GM12878 (cell line): Measurements from ENCODE around the gene PLA2G5. TPM values are rescaled to one million over a fixed set of nuclear protein-coding genes. Genes with fewer than 3 reads are reported as not detected.

Source experiments
- ATF7 ChIP-seq: fragments of 450-650 bp; IDR thresholded peaks from 2 replicates; pipeline ENCODE4 v1.6.1; 2016; ENCODE audit warnings: low read depth, mild to moderate bottlenecking
- BACH1 ChIP-seq: fragments of 450-650 bp; IDR thresholded peaks from 2 replicates; pipeline ENCODE4 v1.6.1; 2017; ENCODE audit warnings: mild to moderate bottlenecking, borderline replicate concordance
- BCL11A ChIP-seq: IDR thresholded peaks from 2 replicates; pipeline ENCODE4 v1.6.1; 2011; ENCODE audit warnings: low read depth, low read length
- BHLHE40 ChIP-seq, 2 experiments: fragments of 450-650 bp in 1 of 2; IDR thresholded peaks; 2 replicates each; pipeline ENCODE4 v1.6.1; 2011 to 2017; ENCODE audit warnings: low read depth in 2 of 2, borderline replicate concordance in 1 of 2, improper control_type of control experiment in 1 of 2, low read length in 1 of 2, mild to moderate bottlenecking in 1 of 2
- CEBPZ ChIP-seq: fragments of 150-350 bp; IDR thresholded peaks from 2 replicates; pipeline ENCODE4 v1.6.1; 2016; ENCODE audit warnings: low read depth, low read length
- DPF2 ChIP-seq: fragments of 450-650 bp; IDR thresholded peaks from 2 replicates; pipeline ENCODE4 v1.6.1; 2017; ENCODE audit warnings: mild to moderate bottlenecking
- IKZF1 ChIP-seq: fragments of 450-650 bp; conservative IDR thresholded peaks from 2 replicates; pipeline ENCODE4 v1.6.1; 2017; ENCODE audit warnings: antibody characterized with exemption, mild to moderate bottlenecking
- IKZF2 ChIP-seq, 2 experiments: fragments of 450-650 bp; IDR thresholded peaks; 2 replicates each; pipeline ENCODE4 v1.6.1; 2017; ENCODE audit warnings: mild to moderate bottlenecking in 2 of 2, moderate library complexity in 2 of 2
- NBN ChIP-seq: fragments of 450-650 bp; IDR thresholded peaks from 2 replicates; pipeline ENCODE4 v1.6.1; 2016
- PAX5 ChIP-seq: IDR thresholded peaks from 2 replicates; pipeline ENCODE4 v1.6.1; 2011; ENCODE audit warnings: low read depth, low read length, borderline replicate concordance
- RFX5 ChIP-seq: IDR thresholded peaks from 2 replicates; pipeline ENCODE4 v1.6.1; 2011; ENCODE audit warnings: low read depth, low read length, improper control_type of control experiment
- STAT3 ChIP-seq: IDR thresholded peaks from 2 replicates; pipeline ENCODE4 v1.6.1; 2011; ENCODE audit warnings: low read depth, low read length, improper control_type of control experiment
- TCF12 ChIP-seq: IDR thresholded peaks from 2 replicates; pipeline ENCODE4 v1.6.1; 2011; ENCODE audit warnings: low read depth, mild to moderate bottlenecking, low read length
- WRNIP1 ChIP-seq: IDR thresholded peaks from 2 replicates; pipeline ENCODE4 v1.6.1; 2011; ENCODE audit warnings: low read depth, low read length, improper control_type of control experiment, borderline replicate concordance
- ZBTB11 ChIP-seq: fragments of 450-650 bp; formaldehyde crosslinking; IDR thresholded peaks from 2 replicates; pipeline ENCODE4 v1.5.0; 2022; ENCODE audit warnings: mild to moderate bottlenecking, missing genetic modification characterization
- ZBTB33 ChIP-seq: fragments of 450-650 bp; IDR thresholded peaks from 2 replicates; pipeline ENCODE4 v1.6.1; 2017; ENCODE audit warnings: mild to moderate bottlenecking
- ZNF217 ChIP-seq: fragments of 450-650 bp; IDR thresholded peaks from 2 replicates; pipeline ENCODE4 v1.6.1; 2017; ENCODE audit warnings: antibody characterized with exemption, mild to moderate bottlenecking
- ZNF622 ChIP-seq: fragments of 450-650 bp; IDR thresholded peaks from 2 replicates; pipeline ENCODE4 v1.6.1; 2017; ENCODE audit warnings: mild to moderate bottlenecking, inconsistent platforms
- ZZZ3 ChIP-seq: IDR thresholded peaks from 2 replicates; pipeline ENCODE4 v1.6.1; 2011; ENCODE audit warnings: low read depth; ENCODE audit not compliant: control insufficient read depth, insufficient read length
- polyA plus RNA-seq, 11 experiments: library from polyadenylated mRNA; depleted of rRNA in 4 of 11; unstranded in 6 of 11; stranded (reverse) in 5 of 11; fragments of >200 nt; fragmentation: Nextera tagmentation in 4 of 11; fragmentation: Illumina TruSeq in 1 of 11; extraction: Ambion mirVana in 4 of 11; extraction: Trizol in 1 of 11; gene quantifications; 1 replicate in 1 of 11; 2 replicates in 10 of 11; pipeline versions ENCODE4 v1.2.1 to v1.2.3, GENCODE V29; 2011 to 2016; ENCODE audit warnings: inconsistent platforms in 2 of 11, missing spikeins in 2 of 11, low read depth in 1 of 11
- total RNA-seq, 4 experiments: library from RNA; depleted of rRNA in 3 of 4; stranded (reverse); fragments of >200 nt in 3 of 4; fragmentation: Illumina TruSeq in 1 of 4; extraction: Trizol in 1 of 4; gene quantifications; 2 replicates each; pipeline versions ENCODE4 v1.2.1 to v1.2.3, GENCODE V29; 2013 to 2021
- TF ChIP-seq, protein P1 (sequence below): IDR thresholded peaks from 2 replicates; pipeline ENCODE4 v1.6.1; 2011; ENCODE audit warnings: low read depth, low read length, improper control_type of control experiment, borderline replicate concordance
- TF ChIP-seq, protein P2 (sequence below): IDR thresholded peaks from 2 replicates; pipeline ENCODE4 v1.6.1; 2012; ENCODE audit warnings: low read depth, low read length, improper control_type of control experiment

PLA2G5 gene
- total and polyA plus RNA-seq, 10 of the 15 experiments (the other 5 are each of a cell fraction or from before 2014, with no cell fraction given), result 0.10 to 0.19 (median 0.17) TPM; not detected in 7

- TF ChIP-seq CEBPZ (no peak), DPF2 (no peak), BHLHE40 (IDR thresholded peaks at IDR 0.05; ENCODE audit: borderline replicate concordance in 1 of 2, low read depth in 2 of 2, low read length in 1 of 2) (no peak), ZNF622 (no peak), ZBTB33 (no peak), IKZF2 (IDR thresholded peaks at IDR 0.05) (0 out of 4 replicates have a peak, but pooled peaks of 1 of the 2 experiments have one; percentile 12), NBN (no peak), ZZZ3 (no peak), BACH1 (no peak), STAT3 (no peak), IKZF1 (peak; percentile 28; the same call in 1 of the 2 replicates), BCL11A (no peak), WRNIP1 (no peak), ZNF217 (no peak), RFX5 (no peak), ATF7 (no peak), TCF12 (0 out of 2 replicates have a peak, but pooled peaks have one; percentile 13), PAX5 (no peak), ZBTB11 (CRISPR knock-in tag) (no peak)
- TF ChIP-seq, protein P1, sequence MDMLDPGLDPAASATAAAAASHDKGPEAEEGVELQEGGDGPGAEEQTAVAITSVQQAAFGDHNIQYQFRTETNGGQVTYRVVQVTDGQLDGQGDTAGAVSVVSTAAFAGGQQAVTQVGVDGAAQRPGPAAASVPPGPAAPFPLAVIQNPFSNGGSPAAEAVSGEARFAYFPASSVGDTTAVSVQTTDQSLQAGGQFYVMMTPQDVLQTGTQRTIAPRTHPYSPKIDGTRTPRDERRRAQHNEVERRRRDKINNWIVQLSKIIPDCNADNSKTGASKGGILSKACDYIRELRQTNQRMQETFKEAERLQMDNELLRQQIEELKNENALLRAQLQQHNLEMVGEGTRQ, result no peak
- TF ChIP-seq, protein P2, sequence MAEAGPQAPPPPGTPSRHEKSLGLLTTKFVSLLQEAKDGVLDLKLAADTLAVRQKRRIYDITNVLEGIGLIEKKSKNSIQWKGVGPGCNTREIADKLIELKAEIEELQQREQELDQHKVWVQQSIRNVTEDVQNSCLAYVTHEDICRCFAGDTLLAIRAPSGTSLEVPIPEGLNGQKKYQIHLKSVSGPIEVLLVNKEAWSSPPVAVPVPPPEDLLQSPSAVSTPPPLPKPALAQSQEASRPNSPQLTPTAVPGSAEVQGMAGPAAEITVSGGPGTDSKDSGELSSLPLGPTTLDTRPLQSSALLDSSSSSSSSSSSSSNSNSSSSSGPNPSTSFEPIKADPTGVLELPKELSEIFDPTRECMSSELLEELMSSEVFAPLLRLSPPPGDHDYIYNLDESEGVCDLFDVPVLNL, result no peak
Measured at GRCh38 chr1:20079661-20080305, 9.8 kb downstream of the PLA2G5 start (continued).
